OCI-LY7 (cell line): Measurements from ENCODE around the gene ANKRD10. TPM values are rescaled to one million over a fixed set of nuclear protein-coding genes. Genes with fewer than 3 reads are reported as not detected.

ENCODE experiments used
- BruUV-seq: library from RNA; stranded (reverse); fragments of 400-500 nt; replicated peaks from 2 replicates; lab custom pipeline; 2021; lab: Mats Ljungman, UMichigan
- CTCF ChIA-PET: fragments of 300-600 bp; sonication (Branson Sonifier 250); formaldehyde crosslinking; loops from one replicate; lab custom pipeline; 2022; ENCODE audit warnings: antibody characterized with exemption; ENCODE audit not compliant: unreplicated experiment; lab: Charles Lee
- POLR2A ChIA-PET: fragments of 300-600 bp; sonication (Branson Sonifier 250); formaldehyde crosslinking; loops from one replicate; lab custom pipeline; 2022; ENCODE audit warnings: antibody characterized with exemption; lab: Charles Lee
- DNase-seq: peaks from one replicate; pipeline ENCODE4 v3.0.0-alpha.2; 2015; ENCODE audit warnings: low spot score
- H2AFZ ChIP-seq: fragments of 200-600 bp; sonication (generic), shearing (Covaris generic); 2 replicates; pipeline ENCODE4 v1.6.1; 2014; ENCODE audit warnings: mild to moderate bottlenecking, antibody characterized with exemption, low read length, moderate library complexity
- H3K27ac ChIP-seq: fragments of 200-600 bp; sonication (generic); 2 replicates; pipeline ENCODE4 v1.5.1; 2014; ENCODE audit warnings: mixed run types, low read depth, mild to moderate bottlenecking, moderate library complexity, low read length, inconsistent platforms; ENCODE audit not compliant: poor library complexity, severe bottlenecking
- H3K36me3 ChIP-seq: fragments of 200-600 bp; sonication (generic); 2 replicates; pipeline ENCODE4 v1.6.1; 2014; ENCODE audit warnings: mild to moderate bottlenecking, antibody characterized with exemption, low read length, moderate library complexity, mixed read lengths; ENCODE audit not compliant: insufficient read depth
- H3K4me1 ChIP-seq: fragments of 200-600 bp; sonication (generic); 2 replicates; pipeline ENCODE4 v1.5.1; 2014; ENCODE audit warnings: mild to moderate bottlenecking, low read length; ENCODE audit not compliant: insufficient read depth, poor library complexity, severe bottlenecking
- H3K4me2 ChIP-seq: fragments of 200-600 bp; sonication (generic); 2 replicates; pipeline ENCODE4 v1.6.1; 2014; ENCODE audit warnings: mild to moderate bottlenecking, low read length
- H3K4me3 ChIP-seq: fragments of 200-600 bp; sonication (generic); 2 replicates; pipeline ENCODE4 v1.5.1; 2014; ENCODE audit warnings: mild to moderate bottlenecking, low read depth, low read length; ENCODE audit not compliant: poor library complexity, severe bottlenecking
- H3K79me2 ChIP-seq: fragments of 200-600 bp; sonication (generic); 2 replicates; pipeline ENCODE4 v1.6.1; 2016; ENCODE audit warnings: low read depth, mild to moderate bottlenecking, low read length, moderate library complexity, mixed read lengths; ENCODE audit not compliant: insufficient read depth
- H3K9me2 ChIP-seq: fragments of 200-600 bp; sonication (generic); 2 replicates; pipeline ENCODE4 v1.6.1; 2016; ENCODE audit warnings: mild to moderate bottlenecking, low read length, mixed read lengths; ENCODE audit not compliant: insufficient read depth
- H3K9me3 ChIP-seq: fragments of 200-600 bp; sonication (generic); 2 replicates; pipeline ENCODE4 v1.6.1; 2014; ENCODE audit warnings: mild to moderate bottlenecking, mixed run types, low read length, mixed read lengths
- H4K20me1 ChIP-seq: fragments of 200-600 bp; sonication (generic); 2 replicates; pipeline ENCODE4 v1.6.1; 2014; ENCODE audit warnings: mild to moderate bottlenecking, antibody characterized with exemption, low read length, moderate library complexity, mixed read lengths; ENCODE audit not compliant: insufficient read depth
- EZH2phosphoT487 ChIP-seq: fragments of 200-600 bp; sonication (generic); IDR thresholded peaks from 2 replicates; pipeline ENCODE4 v1.6.1; 2018; ENCODE audit warnings: low read depth, borderline replicate concordance, mild to moderate bottlenecking, mixed run types, antibody characterized with exemption, low read length, moderate library complexity, mixed read lengths
- intact Hi-C: fragments of 100-400 bp; cut with micrococcal nuclease; formaldehyde crosslinking; loops from one replicate; pipeline ENCODE4 v1.10.0; 2022; ENCODE audit not compliant: unreplicated experiment
- total RNA-seq, 2 experiments: library from RNA; depleted of rRNA in 1 of 2; stranded (reverse); fragments of >200 nt in 1 of 2; shearing (Covaris generic) in 1 of 2; gene quantifications; 2 replicates each; pipeline ENCODE4 v1.2.3, GENCODE V29; 2014 to 2022
- TF ChIP-seq, protein P1 (sequence below): fragments of 200-600 bp; sonication (generic); conservative IDR thresholded peaks from 2 replicates; pipeline ENCODE4 v1.5.1; 2014; ENCODE audit warnings: mild to moderate bottlenecking, antibody characterized with exemption, low read length, moderate library complexity, mixed read lengths

Gene ANKRD10
- total RNA-seq, 2 experiments from 2014 or later: 82.8 to 86.0 TPM

DNA sequence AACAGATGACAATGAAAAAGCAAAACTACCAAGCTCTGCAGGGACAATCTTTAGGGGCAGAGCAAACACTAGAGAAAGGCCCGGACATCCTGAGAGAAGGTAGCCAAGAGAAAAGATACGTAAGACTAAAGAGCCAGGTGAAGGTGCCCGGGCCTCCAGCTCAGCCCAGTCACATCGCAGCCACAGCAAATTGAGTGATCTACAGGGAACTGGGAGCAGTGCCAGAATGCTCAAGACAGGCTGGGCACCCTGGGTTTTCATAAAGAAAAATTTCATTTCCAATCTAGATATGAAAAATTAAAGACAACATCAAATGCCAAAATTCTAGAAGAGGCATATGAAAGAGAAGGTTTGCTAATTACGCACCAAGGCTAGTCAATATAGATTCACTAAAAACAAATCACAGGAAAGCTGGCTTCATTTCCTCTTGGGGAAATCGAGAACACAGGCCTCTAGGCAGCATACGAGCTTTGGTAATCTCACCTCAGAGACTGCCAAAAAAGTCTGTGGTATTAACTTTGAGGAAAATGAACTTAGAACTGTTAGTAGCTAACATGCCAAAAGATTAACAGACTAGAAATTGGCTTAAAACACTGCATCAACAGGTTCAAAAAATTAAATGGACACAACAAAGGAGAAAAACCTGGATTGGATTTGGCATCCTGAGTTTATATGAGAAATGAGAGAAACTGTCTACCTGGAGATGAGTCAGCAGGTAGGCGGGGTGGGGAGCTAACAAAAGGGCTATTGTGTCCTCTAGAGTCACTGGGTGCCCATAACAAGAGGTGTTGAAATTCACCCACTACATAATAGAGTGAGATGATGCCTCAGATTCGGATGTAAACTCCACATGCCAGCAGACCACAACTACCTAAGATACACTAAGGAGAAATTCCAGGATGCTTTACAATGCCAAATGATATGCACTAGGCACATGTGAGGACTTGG lies 6.6 kb downstream of the ANKRD10 start:
- peaks cover 11% of the 10 kb centered on the region for H3K4me1 ChIP-seq
- H3K36me3 ChIP-seq: peaks cover 76% of the 10 kb centered on the region
- BruUV-seq: no TSS peak
- H3K9me2 ChIP-seq: no peaks in the 10 kb centered on the region
- peaks cover 62% of the 10 kb centered on the region for H3K79me2 ChIP-seq
- CTCF ChIA-PET: no interaction called here
- POLR2A ChIA-PET: interaction anchor here (0.5 to 1.0 kb wide), 5 partner anchors 23 to 315 kb away, joined by 3 read pairs; no protein-coding TSS in a partner anchor
- H4K20me1 ChIP-seq: peaks cover 15% of the 10 kb centered on the region
- H3K27ac ChIP-seq: no peak overlapping the region
- H3K4me2 ChIP-seq: no peak overlapping the region
- no peak overlapping the region for H2AFZ ChIP-seq
- TF ChIP-seq, protein P1, sequence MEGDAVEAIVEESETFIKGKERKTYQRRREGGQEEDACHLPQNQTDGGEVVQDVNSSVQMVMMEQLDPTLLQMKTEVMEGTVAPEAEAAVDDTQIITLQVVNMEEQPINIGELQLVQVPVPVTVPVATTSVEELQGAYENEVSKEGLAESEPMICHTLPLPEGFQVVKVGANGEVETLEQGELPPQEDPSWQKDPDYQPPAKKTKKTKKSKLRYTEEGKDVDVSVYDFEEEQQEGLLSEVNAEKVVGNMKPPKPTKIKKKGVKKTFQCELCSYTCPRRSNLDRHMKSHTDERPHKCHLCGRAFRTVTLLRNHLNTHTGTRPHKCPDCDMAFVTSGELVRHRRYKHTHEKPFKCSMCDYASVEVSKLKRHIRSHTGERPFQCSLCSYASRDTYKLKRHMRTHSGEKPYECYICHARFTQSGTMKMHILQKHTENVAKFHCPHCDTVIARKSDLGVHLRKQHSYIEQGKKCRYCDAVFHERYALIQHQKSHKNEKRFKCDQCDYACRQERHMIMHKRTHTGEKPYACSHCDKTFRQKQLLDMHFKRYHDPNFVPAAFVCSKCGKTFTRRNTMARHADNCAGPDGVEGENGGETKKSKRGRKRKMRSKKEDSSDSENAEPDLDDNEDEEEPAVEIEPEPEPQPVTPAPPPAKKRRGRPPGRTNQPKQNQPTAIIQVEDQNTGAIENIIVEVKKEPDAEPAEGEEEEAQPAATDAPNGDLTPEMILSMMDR: no peak
- TF ChIP-seq EZH2phosphoT487: no peak
- H3K9me3 ChIP-seq: no peaks in the 10 kb centered on the region
- no peak overlapping the region for H3K4me3 ChIP-seq
- no peak for DNase-seq
- intact Hi-C loops: no loop called here

DNA sequence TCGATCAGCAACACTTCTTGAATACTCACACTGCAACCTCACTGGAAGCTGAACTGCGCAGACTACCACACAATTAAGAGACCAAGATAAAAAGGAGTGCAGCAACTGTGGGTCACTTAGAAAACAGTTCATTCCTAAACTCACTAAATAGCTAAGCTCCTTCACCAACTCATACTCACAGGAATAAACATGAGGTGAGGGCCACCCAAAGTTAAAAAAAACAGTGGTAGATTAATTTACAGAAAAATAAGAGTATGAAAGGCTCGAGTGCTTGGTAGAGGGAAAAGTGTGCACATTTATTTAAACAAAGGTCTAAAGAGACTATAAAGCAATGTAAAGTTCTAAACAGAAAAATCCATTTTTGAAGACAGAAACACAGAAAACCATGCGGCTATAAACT lies 7.6 kb downstream of the ANKRD10 start:
- no peak for DNase-seq
- Histone ChIP-seq H3K4me3 (no peak overlapping the region), H3K9me2 (no peaks in the 10 kb centered on the region), H3K36me3 (peaks cover 85% of the 10 kb centered on the region), H3K9me3 (no peaks in the 10 kb centered on the region), H3K4me1 (peaks cover 6% of the 10 kb centered on the region), H3K27ac (no peak overlapping the region), H3K4me2 (no peak overlapping the region), H4K20me1 (peaks cover 8% of the 10 kb centered on the region), H2AFZ (no peak overlapping the region), H3K79me2 (peaks cover 53% of the 10 kb centered on the region)
- ChIA-PET POLR2A (interaction anchor here (0.5 to 0.7 kb wide), 3 partner anchors 26 to 314 kb away, joined by 3 read pairs; no protein-coding TSS in a partner anchor), CTCF (no interaction called here)
- BruUV-seq: no TSS peak
- intact Hi-C loops: no loop called here
- no peak for TF ChIP-seq EZH2phosphoT487

DNA sequence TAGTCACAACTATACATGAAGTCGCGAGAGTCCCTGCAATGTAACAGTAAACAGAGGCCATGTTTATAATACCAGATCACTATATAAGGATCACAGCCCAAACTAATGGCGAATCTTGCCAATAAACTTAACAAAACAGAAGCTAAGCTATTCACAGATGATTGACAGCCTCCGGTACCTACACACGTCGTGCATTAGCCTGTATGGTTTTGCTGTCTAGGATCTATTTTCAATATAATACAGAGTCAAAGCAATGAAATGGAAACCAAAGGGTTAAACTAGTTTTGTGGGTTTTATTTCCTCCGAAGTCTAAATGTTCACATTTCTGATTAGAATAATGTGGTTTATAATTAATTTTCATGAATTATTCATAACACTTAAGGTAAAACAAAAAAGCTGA lies 10.1 kb downstream of the ANKRD10 start:
- Histone ChIP-seq H2AFZ (no peak overlapping the region), H3K9me2 (no peaks in the 10 kb centered on the region), H3K79me2 (peaks cover 28% of the 10 kb centered on the region; the same call in 1 of the 2 replicates), H3K4me3 (no peak overlapping the region), H4K20me1 (no peaks in the 10 kb centered on the region; the same call in 1 of the 2 replicates), H3K27ac (no peak overlapping the region), H3K36me3 (peaks cover 76% of the 10 kb centered on the region), H3K4me2 (no peak overlapping the region), H3K4me1 (no peaks in the 10 kb centered on the region), H3K9me3 (no peaks in the 10 kb centered on the region)
- ChIA-PET POLR2A (no interaction called here), CTCF (no interaction called here)
- intact Hi-C loops: no loop called here
- DNase-seq: no peak
- no peak for TF ChIP-seq EZH2phosphoT487
- TF ChIP-seq, protein P1: no peak
- TSS peak; percentile 1 for BruUV-seq
